ENCODE results near the gene HTT. TPM values are rescaled to one million over a fixed set of nuclear protein-coding genes. Genes with fewer than 3 reads are reported as not detected.
A peak's percentile ranks its signal among the peaks of the same experiment; 100 is the strongest.

Gene HTT
- total RNA-seq, 6 experiments from 2014 or later, result 25.5 to 37.8 (median 30.3) TPM

- no peaks in the 10 kb centered on the region for H3K27me3 ChIP-seq
- peaks cover 0 to 20% (median 7%) of the 10 kb centered on the region in 4 donors for H3K4me1 ChIP-seq
- peaks cover 4 to 63% (median 16%) of the 10 kb centered on the region in 4 donors for H3K36me3 ChIP-seq
- intact Hi-C loops (cut with DNase I), result no loop called here
- DNase-seq, result no peak
- H3K4me3 ChIP-seq, result peak overlapping the region in 2 of 3 donors; percentile 5 to 22
- peak; percentile 65 to 75 (median 66) for ATAC-seq
- WGBS (ENCODE audit: insufficient coverage, low coverage, low lambda C conversion rate, missing lambda C conversion rate), result 32% methylated on average over 6 of the region's 6 CpGs
- TF ChIP-seq POLR2A (IDR thresholded peaks at IDR 0.05) (no peak), CTCF (IDR thresholded peaks at IDR 0.05) (no peak)
- H3K9me3 ChIP-seq, result no peaks in the 10 kb centered on the region
- peak overlapping the region in 2 of 3 donors; percentile 26 to 38 for H3K27ac ChIP-seq
These were observed 60.9 kb downstream of the HTT start for GRCh38 chr4:3135155-3136011.

- ATAC-seq, result peak in 1 of 4 donors; percentile 37
- WGBS (ENCODE audit: insufficient coverage, low coverage, low lambda C conversion rate, missing lambda C conversion rate), result 90% methylated on average over 2 of the region's 2 CpGs
- intact Hi-C loops (cut with DNase I), result no loop called here
These were observed 62.0 kb downstream of the HTT start for GRCh38 chr4:3136454-3136853.

GRCh38 chr4:3137908-3138307 is 63.4 kb downstream of the HTT start:
- 63% methylated on average over 2 of the region's 2 CpGs for WGBS (ENCODE audit: insufficient coverage, low coverage, low lambda C conversion rate, missing lambda C conversion rate)
- no peak for ATAC-seq
- Histone ChIP-seq H3K27ac (no peak overlapping the region), H3K4me3 (no peak overlapping the region), H3K9me3 (no peaks in the 10 kb centered on the region), H3K27me3 (no peaks in the 10 kb centered on the region), H3K4me1 (peaks cover 0 to 20% (median 7%) of the 10 kb centered on the region in 4 donors), H3K36me3 (peaks cover 4 to 53% (median 11%) of the 10 kb centered on the region in 4 donors)
- TF ChIP-seq POLR2A (IDR thresholded peaks at IDR 0.05), result no peak
- TF ChIP-seq CTCF (IDR thresholded peaks at IDR 0.05), result no peak
- intact Hi-C loops (cut with DNase I), result no loop called here
- no peak for DNase-seq

More at GRCh38 chr4:3136454-3136853, 62.0 kb downstream of the HTT start:
- no peaks in the 10 kb centered on the region for H3K27me3 ChIP-seq
- H3K9me3 ChIP-seq, result no peaks in the 10 kb centered on the region
- no peak for TF ChIP-seq POLR2A (IDR thresholded peaks at IDR 0.05)
- TF ChIP-seq CTCF (IDR thresholded peaks at IDR 0.05), result peak in 3 of 4 donors; percentile 35 to 45 (median 42)
- DNase-seq, result no peak
- H3K36me3 ChIP-seq, result peaks cover 4 to 62% (median 14%) of the 10 kb centered on the region in 4 donors
- H3K4me1 ChIP-seq, result peaks cover 0 to 20% (median 7%) of the 10 kb centered on the region in 4 donors
- no peak overlapping the region for H3K4me3 ChIP-seq
- H3K27ac ChIP-seq, result no peak overlapping the region

- H3K36me3 ChIP-seq, result peaks cover 0 to 65% (median 33%) of the 10 kb centered on the region in 4 donors
- no peak for DNase-seq
These were observed 70.9 kb downstream of the HTT start for GRCh38 chr4:3145234-3145924.

More at GRCh38 chr4:3145234-3145924, 70.9 kb downstream of the HTT start:
- 85% methylated on average over 2 of the region's 2 CpGs for WGBS (ENCODE audit: insufficient coverage, low coverage, low lambda C conversion rate, missing lambda C conversion rate)
- no peaks in the 10 kb centered on the region for H3K27me3 ChIP-seq
- no peak overlapping the region for H3K4me3 ChIP-seq
- no peak for ATAC-seq
- no peaks in the 10 kb centered on the region for H3K4me1 ChIP-seq
- no peaks in the 10 kb centered on the region for H3K9me3 ChIP-seq
- intact Hi-C loops (cut with DNase I), result no loop called here
- no peak overlapping the region for H3K27ac ChIP-seq
- TF ChIP-seq CTCF (IDR thresholded peaks at IDR 0.05), result peak in 2 of 4 donors; percentile 13 to 35
- TF ChIP-seq POLR2A (IDR thresholded peaks at IDR 0.05), result no peak
